CD4-positive, alpha-beta T cell (primary cell): ENCODE results near the gene CERS6. TPM values are rescaled to one million over a fixed set of nuclear protein-coding genes. Genes with fewer than 3 reads are reported as not detected.
"Not testable (repeated sequence)": the region's sequence is repeated elsewhere in the genome, so short reads cannot be mapped to it uniquely, and the experiment has no call there.

ENCODE experiments used
- ATAC-seq: fragments of 200-7000 bp; cut with Tn5 transposase; one replicate; pipeline ENCODE4 v1.10.0; 2022; ENCODE audit warnings: mild to moderate bottlenecking; ENCODE audit not compliant: poor library complexity
- CTCF ChIA-PET: fragments of 350-600 bp; sonication (Branson Sonifier 250); formaldehyde crosslinking; loops from one replicate; lab custom pipeline; 2021; ENCODE audit warnings: antibody characterized with exemption, inconsistent platforms; lab: Charles Lee
- POLR2A ChIA-PET: fragments of 350-600 bp; sonication (Branson Sonifier 250); formaldehyde crosslinking; loops from one replicate; lab custom pipeline; 2021; ENCODE audit warnings: antibody characterized with exemption, inconsistent platforms; lab: Charles Lee
- DNase-seq, 14 experiments: peaks; one replicate each; pipeline ENCODE4 v3.0.0-alpha.2; 2013 to 2020; ENCODE audit warnings: mixed read lengths in 2 of 14
- H3K27ac ChIP-seq, 2 donors: one replicate each; pipeline versions ENCODE4 v1.5.1 to v1.7.0; 2013; ENCODE audit warnings: low read length in 2 of 2, low read depth in 1 of 2, mild to moderate bottlenecking in 1 of 2
- H3K27me3 ChIP-seq, 2 experiments: 1 replicate in 1 of 2; 2 replicates in 1 of 2; pipeline versions ENCODE4 v1.6.1 to v1.7.0; 2013; ENCODE audit warnings: low read length in 2 of 2, control low read depth in 1 of 2, mild to moderate bottlenecking in 1 of 2, moderate library complexity in 1 of 2; ENCODE audit not compliant: insufficient read depth in 2 of 2, control insufficient read depth in 1 of 2
- H3K36me3 ChIP-seq: one replicate; pipeline ENCODE4 v1.6.1; 2013; ENCODE audit warnings: low read length, control low read depth; ENCODE audit not compliant: insufficient read depth
- H3K4me1 ChIP-seq: one replicate; pipeline ENCODE4 v1.6.1; 2013; ENCODE audit warnings: low read length, control low read depth; ENCODE audit not compliant: insufficient read depth
- H3K4me3 ChIP-seq: one replicate; pipeline ENCODE4 v1.5.1; 2013; ENCODE audit warnings: mild to moderate bottlenecking, low read length, moderate library complexity
- H3K9me3 ChIP-seq, 2 experiments: 1 replicate in 1 of 2; 2 replicates in 1 of 2; pipeline versions ENCODE4 v1.6.1 to v1.7.0; 2013; ENCODE audit warnings: low read length in 2 of 2, mild to moderate bottlenecking in 2 of 2, control low read depth in 1 of 2, moderate library complexity in 1 of 2; ENCODE audit not compliant: control insufficient read depth in 1 of 2, insufficient read depth in 1 of 2
- H3K27ac Mint-ChIP-seq: one replicate; pipeline ENCODE4 v1.8.0; 2020; ENCODE audit warnings: mixed read lengths
- H3K27me3 Mint-ChIP-seq: one replicate; pipeline ENCODE4 v1.8.0; 2021; ENCODE audit warnings: mixed read lengths
- H3K36me3 Mint-ChIP-seq: one replicate; pipeline ENCODE4 v1.8.0; 2021; ENCODE audit warnings: low read depth, mixed read lengths
- H3K4me1 Mint-ChIP-seq: one replicate; pipeline ENCODE4 v1.8.0; 2021; ENCODE audit warnings: low read depth, mixed read lengths
- H3K4me3 Mint-ChIP-seq: one replicate; pipeline ENCODE4 v1.8.0; 2020; ENCODE audit warnings: mild to moderate bottlenecking, mixed read lengths
- H3K9me3 Mint-ChIP-seq: one replicate; pipeline ENCODE4 v1.8.0; 2020; ENCODE audit warnings: mixed read lengths
- CTCF ChIP-seq: fragments of 200-600 bp; IDR thresholded peaks from one replicate; pipeline ENCODE4 v1.8.0; 2022; ENCODE audit warnings: antibody characterized with exemption, mild to moderate bottlenecking
- intact Hi-C, 2 experiments: fragments of 100-400 bp; cut with DNase I in 1 of 2; cut with micrococcal nuclease in 1 of 2; formaldehyde crosslinking; loops; one replicate each; pipeline versions ENCODE4 v1.15.1 to v1.9.0; 2023 to 2025; cut with DNase I, micrococcal nuclease
- total RNA-seq, 174 experiments: library from RNA in 2 of 174; stranded (reverse) in 2 of 174; gene quantifications; one replicate each; pipeline ENCODE4 v1.2.3 and lab custom pipeline; 2021 to 2026

The CERS6 gene
- total RNA-seq, 2 experiments from 2014 or later, result 16.9 to 17.9 TPM

GRCh38 chr2:168490946-168491605 lies 35.0 kb downstream of the CERS6 start:
- no peaks in the 10 kb centered on the region for H3K9me3 Mint-ChIP-seq
- H3K27ac Mint-ChIP-seq, result peak overlapping the region; percentile 88
- peak; percentile 26 for ATAC-seq
- no peaks in the 10 kb centered on the region for H3K27me3 Mint-ChIP-seq
- intact Hi-C loops, result loop anchor here in 1 of 2 experiments (2.0 kb wide), 1 partner anchor 34 kb away; the partner anchor contains the start of gene CERS6
- H3K36me3 Mint-ChIP-seq, result peaks cover 13% of the 10 kb centered on the region
- Histone ChIP-seq H3K36me3 (no peaks in the 10 kb centered on the region), H3K27ac (peak overlapping the region; percentile 23 to 42), H3K4me1 (peaks cover 13% of the 10 kb centered on the region), H3K27me3 (no peaks in the 10 kb centered on the region), H3K4me3 (peak overlapping the region; percentile 33), H3K9me3 (peaks cover 0 to 3% of the 10 kb centered on the region in 2 experiments)
- TF ChIP-seq CTCF, result no peak
- ChIA-PET CTCF (no interaction called here), POLR2A (interaction anchor here (0.7 to 2.1 kb wide), 7 partner anchors 11 to 263 kb away, joined by 3 to 8 read pairs (median 4); partner anchors contain the start of gene CERS6)
- H3K4me1 Mint-ChIP-seq, result peaks cover 78% of the 10 kb centered on the region
- peak overlapping the region; percentile 57 for H3K4me3 Mint-ChIP-seq
- peak in 2 of 14 experiments; percentile 16 to 20 for DNase-seq

GRCh38 chr2:168491728-168492127 lies 35.7 kb downstream of the CERS6 start:
- H3K36me3 Mint-ChIP-seq, POLR2A ChIA-PET, ATAC-seq, DNase-seq, H3K27me3 ChIP-seq, CTCF ChIA-PET, H3K9me3 Mint-ChIP-seq, H3K36me3 ChIP-seq, H3K4me3 ChIP-seq, H3K27ac ChIP-seq, H3K27me3 Mint-ChIP-seq, H3K9me3 ChIP-seq: not testable (repeated sequence)
- Mint-ChIP-seq H3K27ac (peak overlapping the region; percentile 88), H3K4me1 (peaks cover 74% of the 10 kb centered on the region), H3K4me3 (peak overlapping the region; percentile 3)
- intact Hi-C loops, result loop anchor here in 1 of 2 experiments (2.0 kb wide), 1 partner anchor 35 kb away; the partner anchor contains the start of gene CERS6
- H3K4me1 ChIP-seq, result peaks cover 13% of the 10 kb centered on the region

GRCh38 chr2:168493219-168493618 lies 37.1 kb downstream of the CERS6 start:
- peaks cover 13% of the 10 kb centered on the region for H3K4me1 ChIP-seq
- POLR2A ChIA-PET, intact Hi-C loops, DNase-seq, H3K27me3 Mint-ChIP-seq, H3K4me3 Mint-ChIP-seq, H3K4me3 ChIP-seq, CTCF ChIA-PET, H3K27ac ChIP-seq, ATAC-seq, H3K36me3 ChIP-seq, H3K9me3 ChIP-seq, H3K9me3 Mint-ChIP-seq, H3K27me3 ChIP-seq: not testable (repeated sequence)
- Mint-ChIP-seq H3K4me1 (peaks cover 84% of the 10 kb centered on the region), H3K36me3 (peaks cover 14% of the 10 kb centered on the region), H3K27ac (peak overlapping the region; percentile 88)

- peaks cover 18% of the 10 kb centered on the region for H3K36me3 Mint-ChIP-seq
- H3K4me3 Mint-ChIP-seq, result no peak overlapping the region
- CTCF ChIA-PET, result no interaction called here
- no peaks in the 10 kb centered on the region for H3K36me3 ChIP-seq
- no peak overlapping the region for H3K27ac Mint-ChIP-seq
- no peaks in the 10 kb centered on the region for H3K27me3 Mint-ChIP-seq
- no peaks in the 10 kb centered on the region for H3K27me3 ChIP-seq
- POLR2A ChIA-PET, result no interaction called here
- no peaks in the 10 kb centered on the region for H3K9me3 Mint-ChIP-seq
- H3K9me3 ChIP-seq, result no peaks in the 10 kb centered on the region
- peaks cover 86% of the 10 kb centered on the region for H3K4me1 Mint-ChIP-seq
- DNase-seq (peak in 2 of 14 experiments; percentile 14 to 18), ATAC-seq (no peak)
- H3K4me1 ChIP-seq, result peaks cover 13% of the 10 kb centered on the region
- TF ChIP-seq CTCF, result no peak
- no peak overlapping the region for H3K4me3 ChIP-seq
- intact Hi-C loops, result no loop called here
- no peak overlapping the region for H3K27ac ChIP-seq
These were observed 38.2 kb downstream of the CERS6 start for GRCh38 chr2:168494190-168494711.
